CD4-positive, alpha-beta T cell treated with Interleukin-2 at 100 ng/mL for 4 hours (primary cell): Measurements from ENCODE around the gene FASN.
"Not testable (repeated sequence)": the region's sequence is repeated elsewhere in the genome, so short reads cannot be mapped to it uniquely, and the experiment has no call there.

Experiments used
- DNase-seq: peaks from one replicate; pipeline ENCODE4 v3.0.0-alpha.2; 2020; ENCODE audit warnings: low spot score

The FASN gene

GRCh38 chr17:82098169-82098938, at the start of gene FASN:
TSS of gene FASN (minus strand) at chr17:82098236. CDS start at chr17:82096445, 1,791 bp downstream.
- peak; percentile 94 for DNase-seq

GRCh38 chr17:82146663-82147654, 48.9 kb upstream of the FASN start:
- DNase-seq = no peak

- no peak for DNase-seq
Observed at GRCh38 chr17:82145550-82146155, 47.6 kb upstream of the FASN start.

- DNase-seq = no peak
Observed at GRCh38 chr17:82143333-82143732, 45.3 kb upstream of the FASN start.

GRCh38 chr17:82139961-82140360, 41.9 kb upstream of the FASN start:
- not testable (repeated sequence) for DNase-seq

- no peak for DNase-seq
Observed at GRCh38 chr17:82138511-82138992, 40.5 kb upstream of the FASN start.

GRCh38 chr17:82134101-82134500, 36.1 kb upstream of the FASN start:
- DNase-seq = no peak

GRCh38 chr17:82133166-82133953, 35.3 kb upstream of the FASN start:
- DNase-seq = not testable (repeated sequence)

- no peak for DNase-seq
Observed at GRCh38 chr17:82129095-82129494, 31.1 kb upstream of the FASN start.

GRCh38 chr17:82128287-82128686, 30.3 kb upstream of the FASN start:
- no peak for DNase-seq

- DNase-seq = no peak
Observed at GRCh38 chr17:82127704-82128103, 29.7 kb upstream of the FASN start.

- no peak for DNase-seq
Observed at GRCh38 chr17:82127315-82127595, 29.2 kb upstream of the FASN start.

- peak; percentile 82 for DNase-seq
Observed at GRCh38 chr17:82126556-82127314, 28.7 kb upstream of the FASN start.

GRCh38 chr17:82124101-82124500, 26.1 kb upstream of the FASN start:
- DNase-seq = no peak

- DNase-seq = no peak
Observed at GRCh38 chr17:82121660-82122629, 23.9 kb upstream of the FASN start.

GRCh38 chr17:82121246-82121645, 23.2 kb upstream of the FASN start:
- no peak for DNase-seq

- DNase-seq = peak; percentile 2
Observed at GRCh38 chr17:82120148-82120547, 22.1 kb upstream of the FASN start.

GRCh38 chr17:82118815-82119380, 20.9 kb upstream of the FASN start:
- DNase-seq = no peak

GRCh38 chr17:82118168-82118814, 20.3 kb upstream of the FASN start:
- no peak for DNase-seq
